HCT116 (cell line): Measurements from ENCODE around the gene UBE2D4. TPM values are rescaled to one million over a fixed set of nuclear protein-coding genes. Genes with fewer than 3 reads are reported as not detected.

Experiments
- ATAC-seq: fragments of 200-7000 bp; cut with Tn5 transposase; 2 replicates; pipeline ENCODE4 v1.9.1; 2020; ENCODE audit warnings: mild to moderate bottlenecking, moderate library complexity
- BruUV-seq: library from RNA; stranded (reverse); fragments of 400-500 nt; replicated peaks from 2 replicates; lab custom pipeline; 2021; lab: Mats Ljungman, UMichigan
- CTCF ChIA-PET: fragments of 300-600 bp; sonication (Branson Sonifier 250); formaldehyde crosslinking; loops from one replicate; lab custom pipeline; 2021; ENCODE audit warnings: antibody characterized with exemption; lab: Charles Lee
- POLR2A ChIA-PET: fragments of 300-600, 350-600 bp; sonication (Branson Sonifier 250); formaldehyde crosslinking; loops from one replicate; lab custom pipeline; 2021; ENCODE audit warnings: antibody characterized with exemption; lab: Charles Lee
- RAD21 ChIA-PET, 2 experiments: fragments of 300-600 bp; sonication (Branson Sonifier 250); formaldehyde crosslinking; loops; one replicate each; lab custom pipeline; 2023; ENCODE audit warnings: low total read pairs in 2 of 2; ENCODE audit not compliant: uncharacterized antibody in 2 of 2, unreplicated experiment in 2 of 2, low non-redundant PET in 1 of 2; lab: Charles Lee
- DNase-seq: peaks from one replicate; pipeline ENCODE4 v3.0.0-alpha.2; 2010; ENCODE audit warnings: low read depth, low spot score
- H2AFZ ChIP-seq: fragments of 200-600 bp; shearing (Covaris generic), sonication (generic); 2 replicates; pipeline ENCODE4 v1.6.1; 2017; ENCODE audit warnings: low read depth, mixed run types, mixed read lengths, antibody characterized with exemption, low read length; ENCODE audit not compliant: poor library complexity, severe bottlenecking
- H3K27ac ChIP-seq: 2 replicates; pipeline ENCODE4 v1.5.1; 2012; ENCODE audit warnings: low read depth, low read length
- H3K27me3 ChIP-seq: fragments of 200-600 bp; sonication (generic); 2 replicates; pipeline ENCODE4 v1.6.1; 2016; ENCODE audit warnings: mixed run types, low read length, mixed read lengths; ENCODE audit not compliant: insufficient read depth
- H3K36me3 ChIP-seq, 2 experiments: fragments of 200-500 bp in 1 of 2; fragments of 200-600 bp in 1 of 2; sonication (Bioruptor generic) in 1 of 2; sonication (generic) in 1 of 2; 2 replicates each; pipeline versions ENCODE4 v1.5.1 to v1.6.1; 2014 to 2016; ENCODE audit warnings: low read length in 2 of 2, inconsistent platforms in 1 of 2, mixed read lengths in 1 of 2, mixed run types in 1 of 2; ENCODE audit not compliant: insufficient read depth in 2 of 2, control insufficient read depth in 1 of 2
- H3K4me1 ChIP-seq, 2 experiments: fragments of 200-600 bp in 1 of 2; sonication (generic) in 1 of 2; 2 replicates each; pipeline versions ENCODE4 v1.5.1 to v1.6.1; 2012 to 2017; ENCODE audit warnings: low read length in 2 of 2, inconsistent platforms in 1 of 2, mild to moderate bottlenecking in 1 of 2, mixed read lengths in 1 of 2, mixed run types in 1 of 2, moderate library complexity in 1 of 2; ENCODE audit not compliant: insufficient read depth in 2 of 2, control insufficient read depth in 1 of 2
- H3K4me2 ChIP-seq: fragments of 200-600 bp; sonication (generic); 2 replicates; pipeline ENCODE4 v1.6.1; 2017; ENCODE audit warnings: mixed run types, low read length, mixed read lengths
- H3K4me3 ChIP-seq, 2 experiments: fragments of 200-600 bp in 1 of 2; sonication (generic) in 1 of 2; replicated peaks in 1 of 2; 2 replicates each; pipeline ENCODE4 v1.5.1; 2011 to 2016; ENCODE audit warnings: low read length in 2 of 2, control low read depth in 1 of 2, low read depth in 1 of 2, mild to moderate bottlenecking in 1 of 2, mixed read lengths in 1 of 2, mixed run types in 1 of 2
- H3K79me2 ChIP-seq: fragments of 200-600 bp; sonication (generic); 2 replicates; pipeline ENCODE4 v1.6.1; 2017; ENCODE audit warnings: mild to moderate bottlenecking, mixed run types, low read length, moderate library complexity, mixed read lengths; ENCODE audit not compliant: insufficient read depth
- H3K9ac ChIP-seq: fragments of 200-600 bp; sonication (generic); 2 replicates; pipeline ENCODE4 v1.6.1; 2016; ENCODE audit warnings: low read length, mixed read lengths
- H3K9me2 ChIP-seq: fragments of 200-600 bp; sonication (generic), shearing (Covaris generic); 2 replicates; pipeline ENCODE4 v1.6.1; 2017; ENCODE audit warnings: mixed run types, mild to moderate bottlenecking, moderate library complexity; ENCODE audit not compliant: insufficient read depth
- H3K9me3 ChIP-seq, 2 experiments: fragments of 200-500 bp in 1 of 2; fragments of 200-600 bp in 1 of 2; sonication (Bioruptor generic) in 1 of 2; sonication (generic) in 1 of 2; 2 replicates each; pipeline ENCODE4 v1.6.1; 2014 to 2017; ENCODE audit warnings: low read length in 2 of 2, mixed read lengths in 2 of 2, inconsistent platforms in 1 of 2, low read depth in 1 of 2, mild to moderate bottlenecking in 1 of 2, mixed run types in 1 of 2, moderate library complexity in 1 of 2; ENCODE audit not compliant: control insufficient read depth in 1 of 2, insufficient read depth in 1 of 2
- H4K20me1 ChIP-seq: fragments of 200-600 bp; sonication (generic), shearing (Covaris generic); 2 replicates; pipeline ENCODE4 v1.6.1; 2017; ENCODE audit warnings: mixed run types, mild to moderate bottlenecking, moderate library complexity; ENCODE audit not compliant: insufficient read depth
- CBX3 ChIP-seq: IDR thresholded peaks from 2 replicates; pipeline ENCODE4 v1.6.1; 2012; ENCODE audit warnings: low read depth
- CEBPB ChIP-seq: IDR thresholded peaks from 2 replicates; pipeline ENCODE4 v1.6.1; 2012; ENCODE audit warnings: low read depth
- EGR1 ChIP-seq: IDR thresholded peaks from 2 replicates; pipeline ENCODE4 v1.6.1; 2012; ENCODE audit warnings: low read depth
- ELF1 ChIP-seq: IDR thresholded peaks from 2 replicates; pipeline ENCODE4 v1.6.1; 2012; ENCODE audit warnings: low read depth, borderline replicate concordance
- EZH2 ChIP-seq: fragments of 200-600 bp; sonication (generic); IDR thresholded peaks from 2 replicates; pipeline ENCODE4 v1.6.1; 2017; ENCODE audit warnings: antibody characterized with exemption, mixed run types
- EZH2phosphoT487 ChIP-seq: fragments of 200-600 bp; IDR thresholded peaks from 2 replicates; pipeline ENCODE4 v1.6.1; 2018; ENCODE audit warnings: antibody characterized with exemption, borderline replicate concordance
- FOSL1 ChIP-seq: IDR thresholded peaks from 2 replicates; pipeline ENCODE4 v1.6.1; 2012; ENCODE audit warnings: low read depth
- JUND ChIP-seq: IDR thresholded peaks from 2 replicates; pipeline ENCODE4 v1.6.1; 2012
- MAX ChIP-seq: IDR thresholded peaks from 2 replicates; pipeline ENCODE4 v1.6.1; 2012
- POLR2A ChIP-seq: IDR thresholded peaks from 2 replicates; pipeline ENCODE4 v1.7.0; 2011; ENCODE audit warnings: borderline replicate concordance; ENCODE audit not compliant: insufficient read depth, insufficient read length; ENCODE audit errors: extremely low read depth
- POLR2AphosphoS5 ChIP-seq: IDR thresholded peaks from 2 replicates; pipeline ENCODE4 v1.6.1; 2011; ENCODE audit warnings: mild to moderate bottlenecking, low read depth, low read length, moderate library complexity
- RAD21 ChIP-seq: IDR thresholded peaks from 2 replicates; pipeline ENCODE4 v1.6.1; 2012; ENCODE audit warnings: low read depth, mild to moderate bottlenecking
- REST ChIP-seq: IDR thresholded peaks from 2 replicates; pipeline ENCODE4 v1.6.1; 2012; ENCODE audit warnings: low read depth
- SIN3A ChIP-seq: IDR thresholded peaks from 2 replicates; pipeline ENCODE4 v1.6.1; 2012; ENCODE audit warnings: low read depth
- SP1 ChIP-seq: IDR thresholded peaks from 2 replicates; pipeline ENCODE4 v1.6.1; 2012; ENCODE audit warnings: low read depth
- SRF ChIP-seq: IDR thresholded peaks from 2 replicates; pipeline ENCODE4 v1.6.1; 2012; ENCODE audit warnings: low read depth
- TCF7L2 ChIP-seq: IDR thresholded peaks from 2 replicates; pipeline ENCODE4 v1.7.0; 2011; ENCODE audit warnings: borderline replicate concordance, inconsistent platforms; ENCODE audit not compliant: insufficient read depth, insufficient read length; ENCODE audit errors: extremely low read depth
- YY1 ChIP-seq: IDR thresholded peaks from 2 replicates; pipeline ENCODE4 v1.6.1; 2011; ENCODE audit warnings: low read length, low read depth, moderate library complexity, mild to moderate bottlenecking; ENCODE audit not compliant: insufficient replicate concordance; ENCODE audit errors: extremely low read depth
- ZNF274 ChIP-seq: fragments of 200-500 bp; sonication (Bioruptor generic); IDR thresholded peaks from 2 replicates; pipeline ENCODE4 v1.6.1; 2014; ENCODE audit warnings: mild to moderate bottlenecking, low read depth, low read length, inconsistent platforms
- intact Hi-C: fragments of 100-400 bp; cut with micrococcal nuclease; formaldehyde crosslinking; loops from 2 replicates; pipeline ENCODE4 v1.10.0; 2022
- total RNA-seq: library from RNA; stranded (reverse); gene quantifications from one replicate; pipeline ENCODE4 v1.2.1, GENCODE V29; 2021; ENCODE audit not compliant: unreplicated experiment

Gene UBE2D4
- total RNA-seq, 1 experiment from 2014 or later: 12.9 TPM

GRCh38 chr7:43933902-43934560 is 7.8 kb downstream of the UBE2D4 start:
- Histone ChIP-seq H3K4me2 (no peak overlapping the region), H3K27me3 (no peaks in the 10 kb centered on the region), H3K79me2 (no peaks in the 10 kb centered on the region), H3K4me3 (no peak overlapping the region), H3K4me1 (no peaks in the 10 kb centered on the region), H2AFZ (no peak overlapping the region), H3K9me2 (no peaks in the 10 kb centered on the region), H3K9ac (no peak overlapping the region), H4K20me1 (no peaks in the 10 kb centered on the region), H3K27ac (no peak overlapping the region), H3K9me3 (no peaks in the 10 kb centered on the region), H3K36me3 (no peaks in the 10 kb centered on the region)
- intact Hi-C loops: no loop called here
- DNase-seq: no peak
- BruUV-seq: no TSS peak
- TF ChIP-seq POLR2AphosphoS5 (no peak), TCF7L2 (no peak), SRF (no peak), RAD21 (no peak), SIN3A (no peak), CEBPB (no peak), POLR2A (no peak), REST (no peak), FOSL1 (no peak), EZH2phosphoT487 (no peak), YY1 (no peak), ELF1 (no peak), JUND (no peak), CBX3 (no peak), EGR1 (no peak), MAX (no peak), SP1 (no peak), EZH2 (no peak), ZNF274 (no peak)
- ChIA-PET CTCF (interaction anchor here (1.2 kb wide), 1 partner anchor 9 kb away, joined by 3 read pairs; no protein-coding TSS in a partner anchor), RAD21 (no interaction called here), POLR2A (no interaction called here)
- ATAC-seq: no peak
